IMR-90 (cell line): Measurements from ENCODE around the gene AP4B1. TPM values are rescaled to one million over a fixed set of nuclear protein-coding genes. Genes with fewer than 3 reads are reported as not detected.

ENCODE experiments used
- ATAC-seq: fragments of 200-7000 bp; cut with Tn5 transposase; 2 replicates; pipeline ENCODE4 v1.9.1; 2020; ENCODE audit warnings: low read depth, mild to moderate bottlenecking, moderate library complexity
- BruUV-seq: library from RNA; stranded (reverse); fragments of 400-500 nt; replicated peaks from 2 replicates; lab custom pipeline; 2021; lab: Mats Ljungman, UMichigan
- CTCF ChIA-PET: fragments of 300-600 bp; formaldehyde crosslinking; extraction: SDS; loops from one replicate; lab custom pipeline; 2021; ENCODE audit warnings: antibody characterized with exemption; lab: Yijun Ruan, JAX
- POLR2A ChIA-PET: fragments of 300-600 bp; sonication (Branson Sonifier 250); formaldehyde crosslinking; loops from one replicate; lab custom pipeline; 2022; ENCODE audit warnings: antibody characterized with exemption; ENCODE audit not compliant: unreplicated experiment; lab: Charles Lee
- DNase-seq: peaks from one replicate; pipeline ENCODE4 v3.0.0; 2013
- H2AFZ ChIP-seq: replicated peaks from 2 replicates; pipeline ENCODE3; 2013; ENCODE audit warnings: low read length, mild to moderate bottlenecking; ENCODE audit not compliant: poor library complexity
- H2AK5ac ChIP-seq: 2 replicates; pipeline ENCODE4 v1.6.1; 2013; ENCODE audit warnings: low read depth, low read length, inconsistent platforms
- H2AK9ac ChIP-seq: replicated peaks from 2 replicates; pipeline ENCODE3; 2013; ENCODE audit warnings: mild to moderate bottlenecking, low read depth, low read length, moderate library complexity; ENCODE audit not compliant: poor library complexity
- H2BK120ac ChIP-seq: 2 replicates; pipeline ENCODE4 v1.6.1; 2013; ENCODE audit warnings: low read depth, low read length, inconsistent platforms
- H2BK15ac ChIP-seq: 3 replicates; pipeline ENCODE4 v1.6.1; 2013; ENCODE audit warnings: low read depth, low read length, inconsistent platforms
- H2BK20ac ChIP-seq: 2 replicates; pipeline ENCODE4 v1.6.1; 2013; ENCODE audit warnings: low read depth, mild to moderate bottlenecking, inconsistent platforms, low read length, moderate library complexity
- H2BK5ac ChIP-seq: 2 replicates; pipeline ENCODE4 v1.6.1; 2013; ENCODE audit warnings: mild to moderate bottlenecking, low read depth, low read length, inconsistent platforms; ENCODE audit not compliant: poor library complexity, severe bottlenecking
- H3K14ac ChIP-seq: replicated peaks from 2 replicates; pipeline ENCODE4 v1.6.1; 2013; ENCODE audit warnings: low read depth, low read length, inconsistent platforms
- H3K18ac ChIP-seq: 2 replicates; pipeline ENCODE4 v1.6.1; 2013; ENCODE audit warnings: low read depth, low read length, control low read depth
- H3K23ac ChIP-seq: 2 replicates; pipeline ENCODE4 v1.6.1; 2013; ENCODE audit warnings: low read depth, low read length, inconsistent platforms
- H3K27ac ChIP-seq: 2 replicates; pipeline ENCODE4 v1.5.1; 2013; ENCODE audit warnings: mild to moderate bottlenecking, control low read depth, low read length; ENCODE audit not compliant: insufficient read depth
- H3K27me3 ChIP-seq: 2 replicates; pipeline ENCODE4 v1.6.1; 2013; ENCODE audit warnings: low read length; ENCODE audit not compliant: control insufficient read depth, insufficient read depth
- H3K36me3 ChIP-seq: 2 replicates; pipeline ENCODE4 v1.6.1; 2013; ENCODE audit warnings: low read length, mixed read lengths; ENCODE audit not compliant: control insufficient read depth, insufficient read depth
- H3K4ac ChIP-seq: 2 replicates; pipeline ENCODE4 v1.6.1; 2013; ENCODE audit warnings: low read depth, low read length, inconsistent platforms
- H3K4me1 ChIP-seq: 2 replicates; pipeline ENCODE4 v1.6.1; 2013; ENCODE audit warnings: low read length, mixed read lengths; ENCODE audit not compliant: control insufficient read depth, insufficient read depth
- H3K4me2 ChIP-seq: 2 replicates; pipeline ENCODE4 v1.6.1; 2013; ENCODE audit warnings: low read depth, mild to moderate bottlenecking, control low read depth, low read length, moderate library complexity
- H3K4me3 ChIP-seq: 2 replicates; pipeline ENCODE4 v1.5.1; 2013; ENCODE audit warnings: low read depth, mild to moderate bottlenecking, control low read depth, low read length, moderate library complexity; ENCODE audit not compliant: insufficient read depth
- H3K56ac ChIP-seq: 2 replicates; pipeline ENCODE4 v1.6.1; 2013; ENCODE audit warnings: low read length, inconsistent platforms; ENCODE audit not compliant: insufficient read depth; ENCODE audit errors: extremely low read depth
- H3K79me1 ChIP-seq, 2 experiments: 2 replicates each; pipeline ENCODE4 v1.6.1; 2013; ENCODE audit warnings: low read length in 2 of 2, inconsistent platforms in 1 of 2, low read depth in 1 of 2
- H3K9ac ChIP-seq: 2 replicates; pipeline ENCODE4 v1.6.1; 2013; ENCODE audit warnings: low read depth, low read length, control low read depth
- H3K9me1 ChIP-seq: 2 replicates; pipeline ENCODE4 v1.6.1; 2013; ENCODE audit warnings: low read length, inconsistent platforms; ENCODE audit not compliant: insufficient read depth
- H3K9me3 ChIP-seq: 2 replicates; pipeline ENCODE4 v1.6.1; 2013; ENCODE audit warnings: low read length; ENCODE audit not compliant: control insufficient read depth, insufficient read depth
- H4K20me1 ChIP-seq: 2 replicates; pipeline ENCODE4 v1.6.1; 2013; ENCODE audit warnings: low read length, inconsistent platforms; ENCODE audit not compliant: insufficient read depth
- H4K5ac ChIP-seq: 2 replicates; pipeline ENCODE4 v1.6.1; 2013; ENCODE audit warnings: mild to moderate bottlenecking, low read depth, low read length, control low read depth
- H4K8ac ChIP-seq, 2 experiments: 2 replicates each; pipeline ENCODE4 v1.6.1; 2013; ENCODE audit warnings: low read depth in 2 of 2, low read length in 2 of 2, control low read depth in 1 of 2, inconsistent platforms in 1 of 2
- H4K91ac ChIP-seq: 2 replicates; pipeline ENCODE4 v1.6.1; 2013; ENCODE audit warnings: low read depth, low read length, inconsistent platforms; ENCODE audit not compliant: insufficient read depth
- BHLHE40 ChIP-seq: fragments of 150-350 bp; IDR thresholded peaks from 2 replicates; pipeline ENCODE4 v1.6.1; 2016; ENCODE audit warnings: mild to moderate bottlenecking, low read depth, low read length
- CEBPB ChIP-seq: IDR thresholded peaks from 2 replicates; pipeline ENCODE4 v1.6.1; 2012; ENCODE audit warnings: low read depth, low read length, improper control_type of control experiment
- CHD1 ChIP-seq: IDR thresholded peaks from 2 replicates; pipeline ENCODE4 v1.6.1; 2012; ENCODE audit warnings: low read depth, low read length, improper control_type of control experiment
- CTCF ChIP-seq: conservative IDR thresholded peaks from 2 replicates; pipeline ENCODE4 v1.5.1; 2012; ENCODE audit warnings: mild to moderate bottlenecking, low read depth, low read length, improper control_type of control experiment
- ELK1 ChIP-seq: fragments of 150-350 bp; IDR thresholded peaks from 2 replicates; pipeline ENCODE4 v1.6.1; 2016; ENCODE audit warnings: low read depth, mild to moderate bottlenecking, low read length, moderate library complexity, borderline replicate concordance
- FOS ChIP-seq: fragments of 150-350 bp; IDR thresholded peaks from 2 replicates; pipeline ENCODE4 v1.6.1; 2016; ENCODE audit warnings: low read depth, low read length
- MAFK ChIP-seq: IDR thresholded peaks from 2 replicates; pipeline ENCODE4 v1.6.1; 2012; ENCODE audit warnings: low read depth, low read length, improper control_type of control experiment
- MAZ ChIP-seq: IDR thresholded peaks from 2 replicates; pipeline ENCODE4 v1.6.1; 2012; ENCODE audit warnings: low read depth, mild to moderate bottlenecking, low read length, improper control_type of control experiment, moderate library complexity, borderline replicate concordance
- MXI1 ChIP-seq: IDR thresholded peaks from 2 replicates; pipeline ENCODE4 v1.6.1; 2012; ENCODE audit warnings: low read depth, mild to moderate bottlenecking, low read length, moderate library complexity, borderline replicate concordance
- NFE2L2 ChIP-seq: fragments of 150-350 bp; IDR thresholded peaks from 2 replicates; pipeline ENCODE4 v1.6.1; 2016; ENCODE audit warnings: low read depth, mild to moderate bottlenecking, low read length
- POLR2A ChIP-seq: IDR thresholded peaks from 2 replicates; pipeline ENCODE4 v1.6.1; 2012; ENCODE audit warnings: mild to moderate bottlenecking, low read depth, low read length
- RAD21 ChIP-seq: IDR thresholded peaks from 2 replicates; pipeline ENCODE4 v1.6.1; 2012; ENCODE audit warnings: low read length, improper control_type of control experiment
- RCOR1 ChIP-seq: IDR thresholded peaks from 2 replicates; pipeline ENCODE4 v1.6.1; 2012; ENCODE audit warnings: mild to moderate bottlenecking, low read length, improper control_type of control experiment; ENCODE audit not compliant: insufficient replicate concordance
- RFX5 ChIP-seq: IDR thresholded peaks from 2 replicates; pipeline ENCODE4 v1.8.0; 2012; ENCODE audit warnings: low read depth, mild to moderate bottlenecking, low read length, moderate library complexity
- SMC3 ChIP-seq: fragments of 150-350 bp; IDR thresholded peaks from 2 replicates; pipeline ENCODE4 v1.6.1; 2016; ENCODE audit warnings: low read depth, mild to moderate bottlenecking, antibody characterized with exemption, low read length, moderate library complexity
- WGBS, 2 experiments: methylation state at CpG; one replicate each; pipeline versions ENCODE4 v1.1.5 to v1.1.7; 2013; ENCODE audit warnings: missing lambda C conversion rate in 2 of 2; ENCODE audit not compliant: insufficient read length in 1 of 2; ENCODE audit errors: extremely low coverage in 2 of 2; 5-methylcytosine and 5-hydroxymethylcytosine counted together
- dilution Hi-C: fragments of 300-500 bp; cut with HindIII; formaldehyde crosslinking; loops from one replicate; pipeline ENCODE4 v1.14.3; 2018; ENCODE audit warnings: low sequenced_read_pairs; ENCODE audit not compliant: unreplicated experiment
- in situ Hi-C: fragments of 300-500 bp; cut with MboI; formaldehyde crosslinking; loops from 3 replicates; pipeline ENCODE4 v1.14.3; 2019; ENCODE audit warnings: low sequenced_read_pairs, inconsistent platforms, mixed read lengths
- intact Hi-C: fragments of 100-400 bp; cut with micrococcal nuclease; formaldehyde crosslinking; loops from 2 replicates; pipeline ENCODE4 v1.10.0; 2022
- polyA plus RNA-seq, 3 experiments: library from polyadenylated mRNA; depleted of rRNA; stranded (reverse); fragments of >200 nt; gene quantifications; 2 replicates each; pipeline ENCODE4 v1.2.3, GENCODE V29; 2012; ENCODE audit warnings: low replicate concordance in 1 of 3
- total RNA-seq: library from RNA; depleted of rRNA; stranded (reverse); fragments of >200 nt; gene quantifications from 2 replicates; pipeline ENCODE4 v1.2.3, GENCODE V29; 2012
- TF ChIP-seq, protein P1 (sequence below): fragments of 150-350 bp; IDR thresholded peaks from 2 replicates; pipeline ENCODE4 v1.6.1; 2017; ENCODE audit warnings: mild to moderate bottlenecking, antibody characterized with exemption, low read length, low read depth

AP4B1 gene
- total and polyA plus RNA-seq, 2 of the 4 experiments (the other 2 are of a cell fraction), result 15.6 to 18.1 TPM

DNA sequence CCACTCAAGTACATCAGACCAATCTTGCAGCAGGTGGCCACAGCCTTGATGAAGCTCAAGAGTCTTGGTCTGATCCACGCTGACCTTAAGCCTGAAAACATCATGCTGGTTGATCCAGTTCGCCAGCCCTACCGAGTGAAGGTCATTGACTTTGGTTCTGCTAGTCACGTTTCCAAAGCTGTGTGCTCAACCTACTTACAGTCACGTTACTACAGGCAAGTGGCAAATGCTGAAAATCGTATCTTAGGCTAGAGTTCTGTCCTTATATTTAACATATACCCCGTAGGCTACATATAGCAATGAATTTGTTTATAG lies 36.6 kb upstream of the AP4B1 start:
- Histone ChIP-seq H2BK120ac (no peak overlapping the region), H3K79me1 (peaks cover 32 to 56% of the 10 kb centered on the region in 2 experiments), H4K91ac (no peak overlapping the region), H3K14ac (no peak overlapping the region), H3K9ac (no peak overlapping the region), H3K27ac (no peak overlapping the region), H3K4ac (no peak overlapping the region), H3K56ac (no peak overlapping the region), H2AFZ (no peak overlapping the region), H3K27me3 (no peaks in the 10 kb centered on the region), H3K4me3 (no peak overlapping the region), H2BK20ac (no peak overlapping the region), H4K20me1 (peaks cover 31% of the 10 kb centered on the region), H3K18ac (no peak overlapping the region), H3K4me2 (no peak overlapping the region), H3K9me1 (peaks cover 12% of the 10 kb centered on the region), H4K5ac (no peak overlapping the region), H2BK5ac (no peak overlapping the region), H3K9me3 (no peaks in the 10 kb centered on the region), H3K36me3 (peaks cover 18% of the 10 kb centered on the region), H2AK9ac (no peak overlapping the region), H3K4me1 (peaks cover 4% of the 10 kb centered on the region), H2BK15ac (no peak overlapping the region), H4K8ac (no peak overlapping the region), H2AK5ac (no peak overlapping the region), H3K23ac (no peak overlapping the region)
- ChIA-PET POLR2A (no interaction called here), CTCF (no interaction called here)
- TF ChIP-seq SMC3, result no peak
- no peak for TF ChIP-seq CHD1
- TF ChIP-seq MAZ, result no peak
- TF ChIP-seq MAFK, result no peak
- no peak for TF ChIP-seq RAD21
- no peak for TF ChIP-seq RFX5
- no peak for TF ChIP-seq CTCF
- TF ChIP-seq NFE2L2, result no peak
- no peak for TF ChIP-seq ELK1
- TF ChIP-seq BHLHE40, result no peak
- TF ChIP-seq POLR2A, result no peak
- TF ChIP-seq, protein P1, sequence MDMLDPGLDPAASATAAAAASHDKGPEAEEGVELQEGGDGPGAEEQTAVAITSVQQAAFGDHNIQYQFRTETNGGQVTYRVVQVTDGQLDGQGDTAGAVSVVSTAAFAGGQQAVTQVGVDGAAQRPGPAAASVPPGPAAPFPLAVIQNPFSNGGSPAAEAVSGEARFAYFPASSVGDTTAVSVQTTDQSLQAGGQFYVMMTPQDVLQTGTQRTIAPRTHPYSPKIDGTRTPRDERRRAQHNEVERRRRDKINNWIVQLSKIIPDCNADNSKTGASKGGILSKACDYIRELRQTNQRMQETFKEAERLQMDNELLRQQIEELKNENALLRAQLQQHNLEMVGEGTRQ, result no peak
- no peak for TF ChIP-seq RCOR1
- TF ChIP-seq FOS, result no peak
- no peak for TF ChIP-seq CEBPB
- TF ChIP-seq MXI1, result no peak
- intact Hi-C loops, result no loop called here
- ATAC-seq (no peak), DNase-seq (no peak)
- dilution Hi-C loops, result no loop called here
- in situ Hi-C loops, result no loop called here
- no TSS peak for BruUV-seq
- WGBS, 2 experiments, result 89% methylated on average over 3 of the region's 7 CpGs; no CpG with 5 or more reads in 1 of the 2 experiments
